ENCODE measurements around the gene KDM8. TPM values are rescaled to one million over a fixed set of nuclear protein-coding genes. Genes with fewer than 3 reads are reported as not detected.

KDM8 gene
- total RNA-seq, 1 experiment from 2014 or later = 10.9 TPM

DNA sequence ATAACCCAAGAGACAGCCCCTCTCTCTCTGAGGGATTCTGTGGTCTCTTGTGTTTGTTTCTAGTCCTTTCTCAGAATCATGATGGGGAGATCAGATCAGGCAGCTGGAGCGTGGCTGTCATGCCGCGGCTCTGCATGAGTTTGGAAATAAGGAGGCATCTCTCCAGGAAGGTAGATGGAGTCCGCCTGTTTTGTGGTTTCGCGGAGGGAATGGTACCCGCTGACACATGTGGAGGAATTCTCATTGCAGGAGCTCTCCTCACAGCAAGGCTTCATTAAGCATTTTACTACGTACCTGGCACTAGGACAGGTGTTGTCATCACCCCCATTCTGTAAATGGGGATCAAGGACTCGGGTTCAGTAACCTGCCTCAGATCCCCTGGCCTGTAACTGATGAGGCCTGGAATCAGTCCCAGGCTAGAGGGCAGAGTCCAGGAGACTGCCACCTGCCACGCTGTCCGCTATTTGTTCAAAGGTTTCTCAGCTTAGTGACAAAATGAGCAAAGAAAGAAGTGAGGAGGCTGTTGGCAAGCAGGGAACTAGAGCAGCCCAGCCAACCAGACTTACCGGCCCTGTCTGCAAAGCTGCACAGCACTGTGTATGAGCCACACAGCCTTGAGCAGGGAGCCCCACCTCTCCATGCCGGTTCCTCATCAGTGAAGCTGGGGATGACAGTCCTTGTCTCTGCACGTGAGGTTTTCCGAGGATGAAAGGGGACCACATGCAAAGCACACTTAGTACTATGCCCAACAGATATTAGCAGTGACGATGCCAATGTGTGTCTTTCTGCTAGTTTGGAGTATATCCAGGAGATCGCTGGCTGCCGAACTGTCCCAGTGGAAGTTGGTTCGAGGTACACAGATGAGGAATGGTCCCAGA is 11.0 kb downstream of the KDM8 start (continued):
- TF ChIP-seq, protein P1, sequence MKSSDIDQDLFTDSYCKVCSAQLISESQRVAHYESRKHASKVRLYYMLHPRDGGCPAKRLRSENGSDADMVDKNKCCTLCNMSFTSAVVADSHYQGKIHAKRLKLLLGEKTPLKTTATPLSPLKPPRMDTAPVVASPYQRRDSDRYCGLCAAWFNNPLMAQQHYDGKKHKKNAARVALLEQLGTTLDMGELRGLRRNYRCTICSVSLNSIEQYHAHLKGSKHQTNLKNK (CRISPR knock-in tag; IDR thresholded peaks at IDR 0.05) = no peak

DNA sequence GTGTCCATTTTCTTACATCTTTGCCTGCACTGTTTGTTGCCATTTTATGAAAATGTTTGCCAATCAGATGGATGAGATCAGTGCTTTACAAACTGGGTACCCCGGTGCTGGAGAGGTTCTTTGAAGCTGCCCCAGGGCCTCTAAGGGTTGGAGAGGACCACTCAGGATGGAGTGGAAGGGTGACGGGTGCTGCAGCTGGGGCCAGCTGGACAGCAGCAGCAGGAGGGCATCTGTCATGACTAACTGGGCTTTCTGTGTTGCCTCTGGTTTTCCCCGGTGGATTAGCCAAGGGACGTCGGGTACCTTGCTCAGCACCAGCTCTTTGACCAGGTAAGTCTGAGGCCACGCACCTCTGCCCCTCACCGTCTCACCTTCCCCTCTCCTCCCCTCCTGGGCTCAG is 12.3 kb downstream of the KDM8 start:
- no peak overlapping the region for H3K4me3 Mint-ChIP-seq
- ATAC-seq (no peak), DNase-seq (ENCODE audit: low spot score) (no peak)
- ChIA-PET POLR2A (no interaction called here), CTCF (interaction anchor here (1.0 kb wide), 1 partner anchor 37 kb away, joined by 3 read pairs; no protein-coding TSS in a partner anchor)
- H3K4me1 Mint-ChIP-seq = 0 out of 2 replicates have a peak, but pooled peaks cover 2% of the 10 kb centered on the region
- H3K27me3 Mint-ChIP-seq (ENCODE audit: low read depth) = no peaks in the 10 kb centered on the region
- H3K36me3 Mint-ChIP-seq = peaks cover 10% of the 10 kb centered on the region
- no peak overlapping the region for H3K27ac Mint-ChIP-seq
- H3K9me3 Mint-ChIP-seq = no peaks in the 10 kb centered on the region
- TF ChIP-seq, protein P2, sequence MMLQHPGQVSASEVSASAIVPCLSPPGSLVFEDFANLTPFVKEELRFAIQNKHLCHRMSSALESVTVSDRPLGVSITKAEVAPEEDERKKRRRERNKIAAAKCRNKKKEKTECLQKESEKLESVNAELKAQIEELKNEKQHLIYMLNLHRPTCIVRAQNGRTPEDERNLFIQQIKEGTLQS (CRISPR knock-in tag; conservative IDR thresholded peaks at IDR 0.05) = no peak
- TF ChIP-seq, protein P3, sequence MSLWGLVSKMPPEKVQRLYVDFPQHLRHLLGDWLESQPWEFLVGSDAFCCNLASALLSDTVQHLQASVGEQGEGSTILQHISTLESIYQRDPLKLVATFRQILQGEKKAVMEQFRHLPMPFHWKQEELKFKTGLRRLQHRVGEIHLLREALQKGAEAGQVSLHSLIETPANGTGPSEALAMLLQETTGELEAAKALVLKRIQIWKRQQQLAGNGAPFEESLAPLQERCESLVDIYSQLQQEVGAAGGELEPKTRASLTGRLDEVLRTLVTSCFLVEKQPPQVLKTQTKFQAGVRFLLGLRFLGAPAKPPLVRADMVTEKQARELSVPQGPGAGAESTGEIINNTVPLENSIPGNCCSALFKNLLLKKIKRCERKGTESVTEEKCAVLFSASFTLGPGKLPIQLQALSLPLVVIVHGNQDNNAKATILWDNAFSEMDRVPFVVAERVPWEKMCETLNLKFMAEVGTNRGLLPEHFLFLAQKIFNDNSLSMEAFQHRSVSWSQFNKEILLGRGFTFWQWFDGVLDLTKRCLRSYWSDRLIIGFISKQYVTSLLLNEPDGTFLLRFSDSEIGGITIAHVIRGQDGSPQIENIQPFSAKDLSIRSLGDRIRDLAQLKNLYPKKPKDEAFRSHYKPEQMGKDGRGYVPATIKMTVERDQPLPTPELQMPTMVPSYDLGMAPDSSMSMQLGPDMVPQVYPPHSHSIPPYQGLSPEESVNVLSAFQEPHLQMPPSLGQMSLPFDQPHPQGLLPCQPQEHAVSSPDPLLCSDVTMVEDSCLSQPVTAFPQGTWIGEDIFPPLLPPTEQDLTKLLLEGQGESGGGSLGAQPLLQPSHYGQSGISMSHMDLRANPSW (CRISPR knock-in tag; conservative IDR thresholded peaks at IDR 0.05; ENCODE audit: low read depth) = no peak
- TF ChIP-seq, protein P4, sequence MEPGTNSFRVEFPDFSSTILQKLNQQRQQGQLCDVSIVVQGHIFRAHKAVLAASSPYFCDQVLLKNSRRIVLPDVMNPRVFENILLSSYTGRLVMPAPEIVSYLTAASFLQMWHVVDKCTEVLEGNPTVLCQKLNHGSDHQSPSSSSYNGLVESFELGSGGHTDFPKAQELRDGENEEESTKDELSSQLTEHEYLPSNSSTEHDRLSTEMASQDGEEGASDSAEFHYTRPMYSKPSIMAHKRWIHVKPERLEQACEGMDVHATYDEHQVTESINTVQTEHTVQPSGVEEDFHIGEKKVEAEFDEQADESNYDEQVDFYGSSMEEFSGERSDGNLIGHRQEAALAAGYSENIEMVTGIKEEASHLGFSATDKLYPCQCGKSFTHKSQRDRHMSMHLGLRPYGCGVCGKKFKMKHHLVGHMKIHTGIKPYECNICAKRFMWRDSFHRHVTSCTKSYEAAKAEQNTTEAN (CRISPR knock-in tag; IDR thresholded peaks at IDR 0.05) = no peak
- TF ChIP-seq, protein P5, sequence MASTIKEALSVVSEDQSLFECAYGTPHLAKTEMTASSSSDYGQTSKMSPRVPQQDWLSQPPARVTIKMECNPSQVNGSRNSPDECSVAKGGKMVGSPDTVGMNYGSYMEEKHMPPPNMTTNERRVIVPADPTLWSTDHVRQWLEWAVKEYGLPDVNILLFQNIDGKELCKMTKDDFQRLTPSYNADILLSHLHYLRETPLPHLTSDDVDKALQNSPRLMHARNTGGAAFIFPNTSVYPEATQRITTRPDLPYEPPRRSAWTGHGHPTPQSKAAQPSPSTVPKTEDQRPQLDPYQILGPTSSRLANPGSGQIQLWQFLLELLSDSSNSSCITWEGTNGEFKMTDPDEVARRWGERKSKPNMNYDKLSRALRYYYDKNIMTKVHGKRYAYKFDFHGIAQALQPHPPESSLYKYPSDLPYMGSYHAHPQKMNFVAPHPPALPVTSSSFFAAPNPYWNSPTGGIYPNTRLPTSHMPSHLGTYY (CRISPR knock-in tag; IDR thresholded peaks at IDR 0.05) = no peak
- TF ChIP-seq KAT7 (CRISPR knock-in tag; IDR thresholded peaks at IDR 0.05; ENCODE audit: borderline replicate concordance) = no peak
- TF ChIP-seq, protein P1 (CRISPR knock-in tag; IDR thresholded peaks at IDR 0.05) = no peak
- TF ChIP-seq, protein P6, sequence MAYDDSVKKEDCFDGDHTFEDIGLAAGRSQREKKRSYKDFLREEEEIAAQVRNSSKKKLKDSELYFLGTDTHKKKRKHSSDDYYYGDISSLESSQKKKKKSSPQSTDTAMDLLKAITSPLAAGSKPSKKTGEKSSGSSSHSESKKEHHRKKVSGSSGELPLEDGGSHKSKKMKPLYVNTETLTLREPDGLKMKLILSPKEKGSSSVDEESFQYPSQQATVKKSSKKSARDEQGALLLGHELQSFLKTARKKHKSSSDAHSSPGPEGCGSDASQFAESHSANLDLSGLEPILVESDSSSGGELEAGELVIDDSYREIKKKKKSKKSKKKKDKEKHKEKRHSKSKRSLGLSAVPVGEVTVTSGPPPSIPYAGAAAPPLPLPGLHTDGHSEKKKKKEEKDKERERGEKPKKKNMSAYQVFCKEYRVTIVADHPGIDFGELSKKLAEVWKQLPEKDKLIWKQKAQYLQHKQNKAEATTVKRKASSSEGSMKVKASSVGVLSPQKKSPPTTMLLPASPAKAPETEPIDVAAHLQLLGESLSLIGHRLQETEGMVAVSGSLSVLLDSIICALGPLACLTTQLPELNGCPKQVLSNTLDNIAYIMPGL (CRISPR knock-in tag; IDR thresholded peaks at IDR 0.05) = no peak
- TF ChIP-seq, protein P7, sequence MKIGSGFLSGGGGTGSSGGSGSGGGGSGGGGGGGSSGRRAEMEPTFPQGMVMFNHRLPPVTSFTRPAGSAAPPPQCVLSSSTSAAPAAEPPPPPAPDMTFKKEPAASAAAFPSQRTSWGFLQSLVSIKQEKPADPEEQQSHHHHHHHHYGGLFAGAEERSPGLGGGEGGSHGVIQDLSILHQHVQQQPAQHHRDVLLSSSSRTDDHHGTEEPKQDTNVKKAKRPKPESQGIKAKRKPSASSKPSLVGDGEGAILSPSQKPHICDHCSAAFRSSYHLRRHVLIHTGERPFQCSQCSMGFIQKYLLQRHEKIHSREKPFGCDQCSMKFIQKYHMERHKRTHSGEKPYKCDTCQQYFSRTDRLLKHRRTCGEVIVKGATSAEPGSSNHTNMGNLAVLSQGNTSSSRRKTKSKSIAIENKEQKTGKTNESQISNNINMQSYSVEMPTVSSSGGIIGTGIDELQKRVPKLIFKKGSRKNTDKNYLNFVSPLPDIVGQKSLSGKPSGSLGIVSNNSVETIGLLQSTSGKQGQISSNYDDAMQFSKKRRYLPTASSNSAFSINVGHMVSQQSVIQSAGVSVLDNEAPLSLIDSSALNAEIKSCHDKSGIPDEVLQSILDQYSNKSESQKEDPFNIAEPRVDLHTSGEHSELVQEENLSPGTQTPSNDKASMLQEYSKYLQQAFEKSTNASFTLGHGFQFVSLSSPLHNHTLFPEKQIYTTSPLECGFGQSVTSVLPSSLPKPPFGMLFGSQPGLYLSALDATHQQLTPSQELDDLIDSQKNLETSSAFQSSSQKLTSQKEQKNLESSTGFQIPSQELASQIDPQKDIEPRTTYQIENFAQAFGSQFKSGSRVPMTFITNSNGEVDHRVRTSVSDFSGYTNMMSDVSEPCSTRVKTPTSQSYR (CRISPR knock-in tag; IDR thresholded peaks at IDR 0.05) = no peak
- TF ChIP-seq PRRX2 (CRISPR knock-in tag; IDR thresholded peaks at IDR 0.05) = no peak
- TF ChIP-seq, protein P8, sequence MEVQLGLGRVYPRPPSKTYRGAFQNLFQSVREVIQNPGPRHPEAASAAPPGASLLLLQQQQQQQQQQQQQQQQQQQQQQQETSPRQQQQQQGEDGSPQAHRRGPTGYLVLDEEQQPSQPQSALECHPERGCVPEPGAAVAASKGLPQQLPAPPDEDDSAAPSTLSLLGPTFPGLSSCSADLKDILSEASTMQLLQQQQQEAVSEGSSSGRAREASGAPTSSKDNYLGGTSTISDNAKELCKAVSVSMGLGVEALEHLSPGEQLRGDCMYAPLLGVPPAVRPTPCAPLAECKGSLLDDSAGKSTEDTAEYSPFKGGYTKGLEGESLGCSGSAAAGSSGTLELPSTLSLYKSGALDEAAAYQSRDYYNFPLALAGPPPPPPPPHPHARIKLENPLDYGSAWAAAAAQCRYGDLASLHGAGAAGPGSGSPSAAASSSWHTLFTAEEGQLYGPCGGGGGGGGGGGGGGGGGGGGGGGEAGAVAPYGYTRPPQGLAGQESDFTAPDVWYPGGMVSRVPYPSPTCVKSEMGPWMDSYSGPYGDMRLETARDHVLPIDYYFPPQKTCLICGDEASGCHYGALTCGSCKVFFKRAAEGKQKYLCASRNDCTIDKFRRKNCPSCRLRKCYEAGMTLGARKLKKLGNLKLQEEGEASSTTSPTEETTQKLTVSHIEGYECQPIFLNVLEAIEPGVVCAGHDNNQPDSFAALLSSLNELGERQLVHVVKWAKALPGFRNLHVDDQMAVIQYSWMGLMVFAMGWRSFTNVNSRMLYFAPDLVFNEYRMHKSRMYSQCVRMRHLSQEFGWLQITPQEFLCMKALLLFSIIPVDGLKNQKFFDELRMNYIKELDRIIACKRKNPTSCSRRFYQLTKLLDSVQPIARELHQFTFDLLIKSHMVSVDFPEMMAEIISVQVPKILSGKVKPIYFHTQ (CRISPR knock-in tag; IDR thresholded peaks at IDR 0.05) = no peak
- TF ChIP-seq, protein P9, sequence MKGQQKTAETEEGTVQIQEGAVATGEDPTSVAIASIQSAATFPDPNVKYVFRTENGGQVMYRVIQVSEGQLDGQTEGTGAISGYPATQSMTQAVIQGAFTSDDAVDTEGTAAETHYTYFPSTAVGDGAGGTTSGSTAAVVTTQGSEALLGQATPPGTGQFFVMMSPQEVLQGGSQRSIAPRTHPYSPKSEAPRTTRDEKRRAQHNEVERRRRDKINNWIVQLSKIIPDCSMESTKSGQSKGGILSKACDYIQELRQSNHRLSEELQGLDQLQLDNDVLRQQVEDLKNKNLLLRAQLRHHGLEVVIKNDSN (CRISPR knock-in tag; IDR thresholded peaks at IDR 0.05) = no peak
- no peak for TF ChIP-seq NFE2L1 (CRISPR knock-in tag; IDR thresholded peaks at IDR 0.05)
- TF ChIP-seq, protein P10, sequence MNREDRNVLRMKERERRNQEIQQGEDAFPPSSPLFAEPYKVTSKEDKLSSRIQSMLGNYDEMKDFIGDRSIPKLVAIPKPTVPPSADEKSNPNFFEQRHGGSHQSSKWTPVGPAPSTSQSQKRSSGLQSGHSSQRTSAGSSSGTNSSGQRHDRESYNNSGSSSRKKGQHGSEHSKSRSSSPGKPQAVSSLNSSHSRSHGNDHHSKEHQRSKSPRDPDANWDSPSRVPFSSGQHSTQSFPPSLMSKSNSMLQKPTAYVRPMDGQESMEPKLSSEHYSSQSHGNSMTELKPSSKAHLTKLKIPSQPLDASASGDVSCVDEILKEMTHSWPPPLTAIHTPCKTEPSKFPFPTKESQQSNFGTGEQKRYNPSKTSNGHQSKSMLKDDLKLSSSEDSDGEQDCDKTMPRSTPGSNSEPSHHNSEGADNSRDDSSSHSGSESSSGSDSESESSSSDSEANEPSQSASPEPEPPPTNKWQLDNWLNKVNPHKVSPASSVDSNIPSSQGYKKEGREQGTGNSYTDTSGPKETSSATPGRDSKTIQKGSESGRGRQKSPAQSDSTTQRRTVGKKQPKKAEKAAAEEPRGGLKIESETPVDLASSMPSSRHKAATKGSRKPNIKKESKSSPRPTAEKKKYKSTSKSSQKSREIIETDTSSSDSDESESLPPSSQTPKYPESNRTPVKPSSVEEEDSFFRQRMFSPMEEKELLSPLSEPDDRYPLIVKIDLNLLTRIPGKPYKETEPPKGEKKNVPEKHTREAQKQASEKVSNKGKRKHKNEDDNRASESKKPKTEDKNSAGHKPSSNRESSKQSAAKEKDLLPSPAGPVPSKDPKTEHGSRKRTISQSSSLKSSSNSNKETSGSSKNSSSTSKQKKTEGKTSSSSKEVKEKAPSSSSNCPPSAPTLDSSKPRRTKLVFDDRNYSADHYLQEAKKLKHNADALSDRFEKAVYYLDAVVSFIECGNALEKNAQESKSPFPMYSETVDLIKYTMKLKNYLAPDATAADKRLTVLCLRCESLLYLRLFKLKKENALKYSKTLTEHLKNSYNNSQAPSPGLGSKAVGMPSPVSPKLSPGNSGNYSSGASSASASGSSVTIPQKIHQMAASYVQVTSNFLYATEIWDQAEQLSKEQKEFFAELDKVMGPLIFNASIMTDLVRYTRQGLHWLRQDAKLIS (CRISPR knock-in tag; IDR thresholded peaks at IDR 0.05; ENCODE audit: borderline replicate concordance) = no peak
